HepG2 (cell line): ENCODE data around the gene COCH. TPM values are rescaled to one million over a fixed set of nuclear protein-coding genes. Genes with fewer than 3 reads are reported as not detected.

Experiments
- CHD4 ChIP-seq: fragments of 200-600 bp; sonication (generic); IDR thresholded peaks from 2 replicates; pipeline ENCODE4 v1.7.0; 2017; ENCODE audit warnings: mild to moderate bottlenecking, low read length, borderline replicate concordance
- ELK4 ChIP-seq: sonication (generic); formaldehyde crosslinking; IDR thresholded peaks from 2 replicates; pipeline ENCODE4 v1.9.0; 2021; ENCODE audit warnings: missing genetic modification reagents, borderline replicate concordance
- FOXK2 ChIP-seq: fragments of 450-650 bp; IDR thresholded peaks from 2 replicates; pipeline ENCODE4 v1.6.1; 2016
- GZF1 ChIP-seq: sonication (generic); formaldehyde crosslinking; IDR thresholded peaks from 2 replicates; pipeline ENCODE4 v1.5.1; 2020; ENCODE audit warnings: mild to moderate bottlenecking, missing genetic modification reagents
- HMG20A ChIP-seq: IDR thresholded peaks from 2 replicates; pipeline ENCODE4 v1.6.1; 2016; ENCODE audit warnings: borderline replicate concordance
- NR1H2 ChIP-seq: sonication (generic); formaldehyde crosslinking; IDR thresholded peaks from 2 replicates; pipeline ENCODE4 v1.8.1; 2022; ENCODE audit warnings: low read depth, missing genetic modification reagents, borderline replicate concordance
- TP53 ChIP-seq: sonication (generic); formaldehyde crosslinking; conservative IDR thresholded peaks from 2 replicates; pipeline ENCODE4 v1.4.0; 2020; ENCODE audit warnings: missing genetic modification reagents
- ZBTB26 ChIP-seq: IDR thresholded peaks from 2 replicates; pipeline ENCODE4 v1.6.1; 2016; ENCODE audit warnings: missing compliant biosample characterization, missing genetic modification reagents, borderline replicate concordance
- ZBTB42 ChIP-seq: sonication (generic); formaldehyde crosslinking; IDR thresholded peaks from 2 replicates; pipeline ENCODE4 v1.5.0; 2020; ENCODE audit warnings: mild to moderate bottlenecking, missing genetic modification reagents
- ZFY ChIP-seq: sonication (generic); formaldehyde crosslinking; IDR thresholded peaks from 2 replicates; pipeline ENCODE4 v1.4.0; 2020; ENCODE audit warnings: missing genetic modification reagents
- ZNF101 ChIP-seq: sonication (generic); formaldehyde crosslinking; IDR thresholded peaks from 2 replicates; pipeline ENCODE4 v1.4.0; 2020; ENCODE audit warnings: mild to moderate bottlenecking, low read depth, missing genetic modification reagents, borderline replicate concordance
- ZNF12 ChIP-seq: sonication (generic); formaldehyde crosslinking; IDR thresholded peaks from 2 replicates; pipeline ENCODE4 v1.5.0; 2020; ENCODE audit warnings: missing genetic modification reagents
- ZNF282 ChIP-seq: fragments of 450-650 bp; IDR thresholded peaks from 2 replicates; pipeline ENCODE4 v1.6.1; 2018; ENCODE audit not compliant: partially characterized antibody
- ZNF382 ChIP-seq: sonication (generic); formaldehyde crosslinking; IDR thresholded peaks from 2 replicates; pipeline ENCODE4 v1.5.0; 2020; ENCODE audit warnings: missing genetic modification reagents, mild to moderate bottlenecking, borderline replicate concordance
- ZNF556 ChIP-seq: sonication (generic); formaldehyde crosslinking; IDR thresholded peaks from 2 replicates; pipeline ENCODE4 v1.4.0; 2020; ENCODE audit warnings: mild to moderate bottlenecking, missing genetic modification reagents, borderline replicate concordance
- ZNF569 ChIP-seq: sonication (generic); formaldehyde crosslinking; IDR thresholded peaks from 2 replicates; pipeline ENCODE4 v1.5.0; 2020; ENCODE audit warnings: mild to moderate bottlenecking, missing genetic modification reagents, moderate library complexity, borderline replicate concordance
- ZNF619 ChIP-seq: sonication (generic); formaldehyde crosslinking; IDR thresholded peaks from 2 replicates; pipeline ENCODE4 v1.4.0; 2020; ENCODE audit warnings: mild to moderate bottlenecking, missing genetic modification reagents
- polyA plus RNA-seq, 8 experiments: library from polyadenylated mRNA; depleted of rRNA in 3 of 8; stranded (reverse) in 7 of 8; unstranded in 1 of 8; fragments of >200 nt; fragmentation: Illumina TruSeq in 4 of 8; extraction: Trizol in 4 of 8; gene quantifications; 2 replicates each; pipeline versions ENCODE4 v1.2.1 to v1.2.3, GENCODE V29; 2011 to 2016; ENCODE audit warnings: low read depth in 4 of 8, missing spikeins in 1 of 8, mixed read lengths in 1 of 8; ENCODE audit not compliant: insufficient read depth in 1 of 8
- total RNA-seq, 5 experiments: library from RNA; depleted of rRNA; stranded (reverse); fragments of >200 nt; fragmentation: Illumina TruSeq; extraction: Trizol; gene quantifications; 2 replicates each; pipeline ENCODE4 v1.2.3, GENCODE V29; 2016; ENCODE audit warnings: low read depth in 1 of 5
- TF ChIP-seq, protein P1 (sequence below): IDR thresholded peaks from 2 replicates; pipeline ENCODE4 v1.4.0; 2020; ENCODE audit warnings: mild to moderate bottlenecking, missing genetic modification reagents
- TF ChIP-seq, protein P2 (sequence below): sonication (generic); formaldehyde crosslinking; IDR thresholded peaks from 2 replicates; pipeline ENCODE4 v1.4.0; 2020; ENCODE audit warnings: missing genetic modification reagents, borderline replicate concordance
- TF ChIP-seq, protein P3 (sequence below): IDR thresholded peaks from 2 replicates; pipeline ENCODE4 v1.6.1; 2016; ENCODE audit warnings: mild to moderate bottlenecking

The COCH gene
- total and polyA plus RNA-seq, 2 of the 13 experiments (the other 11 are each of a cell fraction or from before 2014, with no cell fraction given): 78.2 to 79.3 TPM

GRCh38 chr14:30855345-30856037 is 18.9 kb upstream of the COCH start (continued):
- TF ChIP-seq NR1H2 (CRISPR knock-in tag) (no peak), ZNF12 (CRISPR knock-in tag) (no peak), ZFY (CRISPR knock-in tag) (no peak), ZNF556 (CRISPR knock-in tag) (no peak), ZNF282 (no peak), ZBTB26 (0 out of 2 replicates have a peak, but pooled peaks have one; percentile 16), ZNF101 (no peak), CHD4 (no peak), ZNF619 (CRISPR knock-in tag) (no peak), FOXK2 (no peak), ZNF569 (CRISPR knock-in tag) (no peak), ZBTB42 (CRISPR knock-in tag) (no peak), TP53 (CRISPR knock-in tag) (no peak), ELK4 (CRISPR knock-in tag) (no peak), GZF1 (no peak), ZNF382 (no peak), HMG20A (CRISPR knock-in tag) (no peak)
- TF ChIP-seq, protein P1, sequence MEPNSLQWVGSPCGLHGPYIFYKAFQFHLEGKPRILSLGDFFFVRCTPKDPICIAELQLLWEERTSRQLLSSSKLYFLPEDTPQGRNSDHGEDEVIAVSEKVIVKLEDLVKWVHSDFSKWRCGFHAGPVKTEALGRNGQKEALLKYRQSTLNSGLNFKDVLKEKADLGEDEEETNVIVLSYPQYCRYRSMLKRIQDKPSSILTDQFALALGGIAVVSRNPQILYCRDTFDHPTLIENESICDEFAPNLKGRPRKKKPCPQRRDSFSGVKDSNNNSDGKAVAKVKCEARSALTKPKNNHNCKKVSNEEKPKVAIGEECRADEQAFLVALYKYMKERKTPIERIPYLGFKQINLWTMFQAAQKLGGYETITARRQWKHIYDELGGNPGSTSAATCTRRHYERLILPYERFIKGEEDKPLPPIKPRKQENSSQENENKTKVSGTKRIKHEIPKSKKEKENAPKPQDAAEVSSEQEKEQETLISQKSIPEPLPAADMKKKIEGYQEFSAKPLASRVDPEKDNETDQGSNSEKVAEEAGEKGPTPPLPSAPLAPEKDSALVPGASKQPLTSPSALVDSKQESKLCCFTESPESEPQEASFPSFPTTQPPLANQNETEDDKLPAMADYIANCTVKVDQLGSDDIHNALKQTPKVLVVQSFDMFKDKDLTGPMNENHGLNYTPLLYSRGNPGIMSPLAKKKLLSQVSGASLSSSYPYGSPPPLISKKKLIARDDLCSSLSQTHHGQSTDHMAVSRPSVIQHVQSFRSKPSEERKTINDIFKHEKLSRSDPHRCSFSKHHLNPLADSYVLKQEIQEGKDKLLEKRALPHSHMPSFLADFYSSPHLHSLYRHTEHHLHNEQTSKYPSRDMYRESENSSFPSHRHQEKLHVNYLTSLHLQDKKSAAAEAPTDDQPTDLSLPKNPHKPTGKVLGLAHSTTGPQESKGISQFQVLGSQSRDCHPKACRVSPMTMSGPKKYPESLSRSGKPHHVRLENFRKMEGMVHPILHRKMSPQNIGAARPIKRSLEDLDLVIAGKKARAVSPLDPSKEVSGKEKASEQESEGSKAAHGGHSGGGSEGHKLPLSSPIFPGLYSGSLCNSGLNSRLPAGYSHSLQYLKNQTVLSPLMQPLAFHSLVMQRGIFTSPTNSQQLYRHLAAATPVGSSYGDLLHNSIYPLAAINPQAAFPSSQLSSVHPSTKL (CRISPR knock-in tag): no peak
- TF ChIP-seq, protein P2, sequence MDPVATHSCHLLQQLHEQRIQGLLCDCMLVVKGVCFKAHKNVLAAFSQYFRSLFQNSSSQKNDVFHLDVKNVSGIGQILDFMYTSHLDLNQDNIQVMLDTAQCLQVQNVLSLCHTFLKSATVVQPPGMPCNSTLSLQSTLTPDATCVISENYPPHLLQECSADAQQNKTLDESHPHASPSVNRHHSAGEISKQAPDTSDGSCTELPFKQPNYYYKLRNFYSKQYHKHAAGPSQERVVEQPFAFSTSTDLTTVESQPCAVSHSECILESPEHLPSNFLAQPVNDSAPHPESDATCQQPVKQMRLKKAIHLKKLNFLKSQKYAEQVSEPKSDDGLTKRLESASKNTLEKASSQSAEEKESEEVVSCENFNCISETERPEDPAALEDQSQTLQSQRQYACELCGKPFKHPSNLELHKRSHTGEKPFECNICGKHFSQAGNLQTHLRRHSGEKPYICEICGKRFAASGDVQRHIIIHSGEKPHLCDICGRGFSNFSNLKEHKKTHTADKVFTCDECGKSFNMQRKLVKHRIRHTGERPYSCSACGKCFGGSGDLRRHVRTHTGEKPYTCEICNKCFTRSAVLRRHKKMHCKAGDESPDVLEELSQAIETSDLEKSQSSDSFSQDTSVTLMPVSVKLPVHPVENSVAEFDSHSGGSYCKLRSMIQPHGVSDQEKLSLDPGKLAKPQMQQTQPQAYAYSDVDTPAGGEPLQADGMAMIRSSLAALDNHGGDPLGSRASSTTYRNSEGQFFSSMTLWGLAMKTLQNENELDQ (CRISPR knock-in tag): no peak
- TF ChIP-seq, protein P3, sequence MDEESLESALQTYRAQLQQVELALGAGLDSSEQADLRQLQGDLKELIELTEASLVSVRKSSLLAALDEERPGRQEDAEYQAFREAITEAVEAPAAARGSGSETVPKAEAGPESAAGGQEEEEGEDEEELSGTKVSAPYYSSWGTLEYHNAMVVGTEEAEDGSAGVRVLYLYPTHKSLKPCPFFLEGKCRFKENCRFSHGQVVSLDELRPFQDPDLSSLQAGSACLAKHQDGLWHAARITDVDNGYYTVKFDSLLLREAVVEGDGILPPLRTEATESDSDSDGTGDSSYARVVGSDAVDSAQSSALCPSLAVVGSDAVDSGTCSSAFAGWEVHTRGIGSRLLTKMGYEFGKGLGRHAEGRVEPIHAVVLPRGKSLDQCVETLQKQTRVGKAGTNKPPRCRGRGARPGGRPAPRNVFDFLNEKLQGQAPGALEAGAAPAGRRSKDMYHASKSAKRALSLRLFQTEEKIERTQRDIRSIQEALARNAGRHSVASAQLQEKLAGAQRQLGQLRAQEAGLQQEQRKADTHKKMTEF (CRISPR knock-in tag): 0 out of 2 replicates have a peak, but pooled peaks have one; percentile 22
